Activated CD4-positive, CD25-positive, alpha-beta regulatory T cell treated with anti-CD3 and anti-CD28 coated beads, Interleukin-2, amount 50 U/mL, for 72 hours (primary cell): ENCODE measurements around the gene CTTN.

Experiments
- DNase-seq: peaks from one replicate; pipeline ENCODE4 v3.0.0; 2021

The CTTN gene

GRCh38 chr11:70456921-70457532 lies 58.7 kb downstream of the CTTN start:
- no peak for DNase-seq

GRCh38 chr11:70458736-70459135 lies 60.4 kb downstream of the CTTN start:
- no peak for DNase-seq

GRCh38 chr11:70460111-70460510 lies 61.8 kb downstream of the CTTN start:
- no peak for DNase-seq

- DNase-seq, result no peak
Measured at GRCh38 chr11:70460964-70461363, 62.6 kb downstream of the CTTN start.

- peak; percentile 36 for DNase-seq
Measured at GRCh38 chr11:70462818-70463477, 64.6 kb downstream of the CTTN start.

GRCh38 chr11:70463478-70464255 lies 65.3 kb downstream of the CTTN start:
- no peak for DNase-seq

- DNase-seq, result no peak
Measured at GRCh38 chr11:70464509-70465361, 66.4 kb downstream of the CTTN start.

- no peak for DNase-seq
Measured at GRCh38 chr11:70466154-70466553, 67.8 kb downstream of the CTTN start.

GRCh38 chr11:70466596-70466995 lies 68.3 kb downstream of the CTTN start:
- no peak for DNase-seq

GRCh38 chr11:70467201-70468085 lies 69.1 kb downstream of the CTTN start:
- peak; percentile 60 for DNase-seq

- no peak for DNase-seq
Measured at GRCh38 chr11:70468256-70469195, 70.2 kb downstream of the CTTN start.

- DNase-seq, result no peak
Measured at GRCh38 chr11:70470127-70470526, 71.8 kb downstream of the CTTN start.

GRCh38 chr11:70471254-70471653 lies 72.9 kb downstream of the CTTN start:
- no peak for DNase-seq

GRCh38 chr11:70472240-70472639 lies 73.9 kb downstream of the CTTN start:
- DNase-seq, result no peak

GRCh38 chr11:70473186-70473872 lies 75.0 kb downstream of the CTTN start:
- DNase-seq, result no peak

GRCh38 chr11:70473873-70474690 lies 75.8 kb downstream of the CTTN start:
- DNase-seq, result no peak

- no peak for DNase-seq
Measured at GRCh38 chr11:70474710-70475109, 76.4 kb downstream of the CTTN start.

- DNase-seq, result no peak
Measured at GRCh38 chr11:70476669-70477068, 78.3 kb downstream of the CTTN start.

- DNase-seq, result no peak
Measured at GRCh38 chr11:70477176-70477575, 78.8 kb downstream of the CTTN start.
